ENCODE data around the gene COL23A1.

DNA sequence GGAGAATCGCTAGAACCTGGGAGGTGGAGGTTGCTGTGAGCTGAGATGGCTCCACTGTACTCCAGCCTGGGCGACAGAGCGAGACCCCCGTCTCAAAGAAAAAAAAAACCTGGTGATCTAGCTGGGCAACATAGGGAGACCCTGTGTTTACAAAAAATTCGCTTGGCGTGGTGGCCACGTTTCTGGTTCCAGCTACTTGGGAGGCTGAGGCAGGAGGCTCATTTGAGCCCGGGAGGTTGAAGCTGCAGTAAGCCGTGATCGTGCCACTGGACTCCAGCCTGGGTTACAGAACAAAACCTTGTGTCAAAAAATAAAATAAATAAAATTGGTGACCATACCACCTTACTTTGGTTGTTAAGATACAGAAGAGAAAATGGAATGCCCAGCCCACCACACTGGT, 387.7 kb downstream of the COL23A1 start:
- TF ChIP-seq CTCF (conservative IDR thresholded peaks at IDR 0.05; ENCODE audit: low read depth, low read length) (no peak), EZH2 (IDR thresholded peaks at IDR 0.05; ENCODE audit: borderline replicate concordance, low read depth, low read length, poor library complexity, severe bottlenecking) (no peak)
